WI38 (cell line): Measurements from ENCODE around the gene IGSF5.

Experiments used
- H3K4me3 ChIP-seq: 2 replicates; pipeline ENCODE4 v1.5.1; 2011; ENCODE audit warnings: low read depth, mild to moderate bottlenecking, control low read depth, low read length
- TF ChIP-seq, protein P1 (sequence below): IDR thresholded peaks from 2 replicates; pipeline ENCODE4 v1.5.1; 2012; ENCODE audit warnings: low read depth, mild to moderate bottlenecking, control low read depth, low read length

IGSF5 gene

DNA sequence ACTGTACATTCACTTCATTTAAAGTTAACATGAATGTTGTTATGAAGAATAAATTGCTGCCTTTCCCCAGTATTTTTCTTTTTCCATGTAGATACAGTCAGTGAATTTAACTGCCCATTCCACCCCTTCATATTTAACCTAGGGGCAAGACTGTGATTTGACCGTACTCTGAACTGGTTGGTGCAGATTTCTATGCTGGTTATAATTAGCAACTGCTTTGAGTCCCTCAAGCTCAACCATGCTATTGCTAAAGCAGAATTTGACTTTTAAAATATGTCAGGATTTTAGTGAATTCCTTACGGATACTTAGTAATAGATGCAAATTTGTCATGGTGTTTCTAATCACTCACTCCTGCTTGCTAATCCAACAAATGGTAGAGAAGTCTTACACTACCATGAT, 57.2 kb downstream of the IGSF5 start:
- no peak overlapping the region for H3K4me3 ChIP-seq
- TF ChIP-seq, protein P1, sequence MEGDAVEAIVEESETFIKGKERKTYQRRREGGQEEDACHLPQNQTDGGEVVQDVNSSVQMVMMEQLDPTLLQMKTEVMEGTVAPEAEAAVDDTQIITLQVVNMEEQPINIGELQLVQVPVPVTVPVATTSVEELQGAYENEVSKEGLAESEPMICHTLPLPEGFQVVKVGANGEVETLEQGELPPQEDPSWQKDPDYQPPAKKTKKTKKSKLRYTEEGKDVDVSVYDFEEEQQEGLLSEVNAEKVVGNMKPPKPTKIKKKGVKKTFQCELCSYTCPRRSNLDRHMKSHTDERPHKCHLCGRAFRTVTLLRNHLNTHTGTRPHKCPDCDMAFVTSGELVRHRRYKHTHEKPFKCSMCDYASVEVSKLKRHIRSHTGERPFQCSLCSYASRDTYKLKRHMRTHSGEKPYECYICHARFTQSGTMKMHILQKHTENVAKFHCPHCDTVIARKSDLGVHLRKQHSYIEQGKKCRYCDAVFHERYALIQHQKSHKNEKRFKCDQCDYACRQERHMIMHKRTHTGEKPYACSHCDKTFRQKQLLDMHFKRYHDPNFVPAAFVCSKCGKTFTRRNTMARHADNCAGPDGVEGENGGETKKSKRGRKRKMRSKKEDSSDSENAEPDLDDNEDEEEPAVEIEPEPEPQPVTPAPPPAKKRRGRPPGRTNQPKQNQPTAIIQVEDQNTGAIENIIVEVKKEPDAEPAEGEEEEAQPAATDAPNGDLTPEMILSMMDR, result no peak

DNA sequence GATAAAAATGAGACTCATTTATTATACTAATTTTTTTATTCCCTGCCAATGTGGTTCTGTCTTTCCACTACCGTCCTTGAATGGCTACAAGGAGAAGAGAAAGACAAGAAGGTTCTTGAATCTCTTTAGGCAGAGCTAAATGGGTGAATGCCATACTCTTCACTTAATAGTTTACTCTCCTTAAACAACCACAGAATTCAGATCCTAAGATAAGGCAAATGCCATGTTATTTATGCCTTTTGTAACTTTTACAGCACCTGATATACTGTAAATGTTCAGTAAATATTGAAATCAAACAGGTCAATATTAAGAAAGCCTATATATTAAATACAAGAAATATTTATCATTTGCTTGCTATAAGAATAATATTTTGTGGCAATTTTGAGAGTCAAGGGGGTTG, 58.4 kb downstream of the IGSF5 start:
- no peak overlapping the region for H3K4me3 ChIP-seq
- TF ChIP-seq, protein P1, result no peak

DNA sequence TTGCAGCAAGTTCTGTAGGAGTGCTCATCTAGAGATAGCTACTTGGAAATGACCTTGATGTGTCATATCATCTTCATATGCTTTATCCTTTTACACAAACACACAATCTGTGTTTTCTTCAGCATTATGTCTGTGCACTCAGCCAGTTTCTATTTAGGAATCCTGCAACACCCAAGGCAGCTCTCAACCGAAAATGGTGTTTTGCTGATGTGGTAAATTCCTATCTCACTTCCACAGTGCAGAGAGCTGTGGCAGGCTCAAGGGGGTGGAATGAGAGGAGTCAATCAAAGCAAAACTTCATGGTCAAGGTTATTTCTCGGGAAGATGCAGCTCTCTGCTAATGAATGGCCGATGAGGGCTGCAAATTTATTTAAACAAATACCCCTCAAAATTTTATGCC, 59.3 kb downstream of the IGSF5 start:
- TF ChIP-seq, protein P1, result no peak
- no peak overlapping the region for H3K4me3 ChIP-seq

DNA sequence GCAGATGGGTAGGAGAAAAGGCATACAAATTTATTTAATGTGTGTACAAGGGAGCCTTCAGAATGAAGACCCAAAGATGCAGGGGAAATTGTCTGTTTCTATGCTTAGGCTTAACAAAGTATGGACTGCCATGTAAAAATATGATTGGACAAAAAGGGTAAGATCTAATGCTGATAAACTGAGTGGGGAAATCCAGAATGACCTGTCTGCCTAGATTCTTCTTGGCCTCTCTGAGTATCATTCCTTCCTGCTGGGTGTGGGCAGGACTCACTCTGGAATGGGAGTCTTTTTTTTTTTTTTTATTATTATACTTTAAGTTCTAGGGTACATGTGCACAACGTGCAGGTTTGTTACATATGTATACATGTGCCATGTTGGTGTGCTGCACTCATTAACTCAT, 61.0 kb downstream of the IGSF5 start:
- no peak overlapping the region for H3K4me3 ChIP-seq
- TF ChIP-seq, protein P1, result no peak

DNA sequence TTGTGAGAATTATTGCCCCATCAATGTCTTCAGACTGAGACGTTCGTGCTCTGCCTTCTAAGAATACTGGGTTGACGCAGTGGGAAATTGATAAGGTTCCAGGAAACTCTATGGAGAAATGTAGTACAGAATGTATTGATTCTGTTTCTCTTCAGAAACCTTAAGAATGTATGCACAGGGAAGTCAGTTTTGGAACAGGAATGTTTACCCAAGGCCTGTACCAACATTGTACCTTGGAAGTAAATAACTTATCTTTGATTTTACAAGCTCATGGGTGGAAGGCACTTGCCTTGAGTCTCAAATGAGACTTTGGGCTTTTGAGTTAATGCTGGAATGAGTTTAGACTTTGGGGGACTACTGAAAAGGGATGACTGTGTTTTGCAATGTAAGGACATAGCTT, 62.8 kb downstream of the IGSF5 start:
- no peak overlapping the region for H3K4me3 ChIP-seq
- TF ChIP-seq, protein P1, result no peak

DNA sequence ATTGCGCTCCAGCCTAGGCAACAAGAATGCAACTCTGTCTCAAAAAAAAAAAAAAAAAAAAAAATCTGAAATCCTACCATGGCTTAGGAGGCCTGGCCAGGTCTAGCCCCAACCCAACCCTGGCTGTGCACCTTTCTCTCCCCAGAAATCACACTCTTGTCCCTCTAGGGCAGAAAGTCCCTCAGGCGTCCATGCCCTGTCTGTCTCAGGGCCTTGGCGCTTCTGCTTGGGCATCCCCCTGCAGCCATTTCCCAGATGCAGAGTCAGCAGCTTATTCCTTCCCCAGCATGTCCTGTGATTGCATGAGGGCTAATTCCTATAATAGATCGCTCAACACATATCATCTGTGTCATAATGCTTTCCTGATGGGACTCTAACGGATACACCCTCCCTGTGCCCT, 65.0 kb downstream of the IGSF5 start:
- TF ChIP-seq, protein P1, result no peak
- no peak overlapping the region for H3K4me3 ChIP-seq

DNA sequence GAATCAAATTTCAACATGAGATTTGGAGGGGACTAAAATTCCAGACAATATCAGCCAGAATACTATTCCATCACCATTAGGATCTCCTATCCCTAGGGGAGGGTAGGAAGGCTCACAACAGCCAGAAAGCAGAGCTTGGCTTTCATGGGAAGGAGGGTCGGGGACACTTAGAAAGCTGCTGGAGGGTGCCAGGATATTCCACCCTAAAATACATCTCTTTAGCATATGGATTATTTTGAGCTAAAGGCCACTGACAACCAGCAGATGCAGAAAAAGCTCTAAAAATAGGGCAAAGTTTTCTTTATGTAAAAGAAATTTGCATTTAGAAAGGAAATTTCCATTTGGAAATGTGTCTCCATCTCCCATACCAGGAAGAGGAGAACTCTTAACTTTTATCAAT, 68.0 kb downstream of the IGSF5 start:
- TF ChIP-seq, protein P1, result no peak
- H3K4me3 ChIP-seq, result no peak overlapping the region
